ENCODE measurements around the gene ST7. TPM values are rescaled to one million over a fixed set of nuclear protein-coding genes. Genes with fewer than 3 reads are reported as not detected.

ST7 gene
- total and polyA plus RNA-seq, 5 donors from 2014 or later = 7.3 to 15.5 (median 9.9) TPM

Other genes starting within 250 kb of the ST7 start
- 118 TPM for gene CAPZA2, start 90.9 kb upstream of the ST7 start, total RNA-seq
- 100 to 1,000 TPM; 217 to 267 (median 230) TPM for gene CAPZA2, start 90.9 kb upstream of the ST7 start, polyA plus RNA-seq

All from CD4-positive, CD25-positive, alpha-beta regulatory T cell (primary cell).